GM18873 (cell line): ENCODE results near the gene SLC26A11.
"Not testable (repeated sequence)": the region's sequence is repeated elsewhere in the genome, so short reads cannot be mapped to it uniquely, and the experiment has no call there.

Source experiments
- ATAC-seq: cut with Tn5 transposase; IDR thresholded peaks from one replicate; pipeline ENCODE4 v1.9.1; 2021; ENCODE audit warnings: mild to moderate bottlenecking, moderate library complexity, moderate number of reproducible peaks; ENCODE audit not compliant: unreplicated experiment, low FRiP score

SLC26A11 gene

DNA sequence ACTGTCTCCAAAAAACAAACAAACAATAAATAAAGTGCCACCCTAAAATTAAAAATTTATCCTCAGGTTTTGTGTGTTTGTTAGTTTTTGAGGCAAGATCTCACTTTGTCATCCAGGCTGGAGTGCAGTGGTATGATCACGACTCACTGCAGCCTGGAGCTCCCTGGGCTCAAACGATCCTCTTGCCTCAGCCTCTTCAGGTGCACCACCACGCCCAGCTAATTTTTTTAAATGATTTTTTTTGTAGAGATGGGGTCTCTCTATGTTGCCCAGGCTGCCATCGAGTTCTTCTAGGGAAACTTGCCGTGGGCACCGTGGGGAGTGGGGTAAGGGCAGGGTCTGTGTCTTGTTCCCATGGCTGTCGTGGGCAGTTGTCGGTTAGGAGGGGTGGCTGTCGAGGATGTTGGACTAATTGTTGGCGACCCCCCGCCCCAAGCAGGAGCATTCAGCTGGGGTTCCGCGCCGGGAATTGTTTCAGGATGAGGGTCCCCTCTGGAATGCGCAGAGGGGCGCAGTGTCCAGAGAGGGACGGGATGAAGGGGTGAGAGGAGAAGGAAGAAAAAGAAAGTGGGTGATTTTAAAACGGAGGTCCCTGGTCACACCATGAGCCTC, 39.3 kb downstream of the SLC26A11 start:
- ATAC-seq, result no peak

DNA sequence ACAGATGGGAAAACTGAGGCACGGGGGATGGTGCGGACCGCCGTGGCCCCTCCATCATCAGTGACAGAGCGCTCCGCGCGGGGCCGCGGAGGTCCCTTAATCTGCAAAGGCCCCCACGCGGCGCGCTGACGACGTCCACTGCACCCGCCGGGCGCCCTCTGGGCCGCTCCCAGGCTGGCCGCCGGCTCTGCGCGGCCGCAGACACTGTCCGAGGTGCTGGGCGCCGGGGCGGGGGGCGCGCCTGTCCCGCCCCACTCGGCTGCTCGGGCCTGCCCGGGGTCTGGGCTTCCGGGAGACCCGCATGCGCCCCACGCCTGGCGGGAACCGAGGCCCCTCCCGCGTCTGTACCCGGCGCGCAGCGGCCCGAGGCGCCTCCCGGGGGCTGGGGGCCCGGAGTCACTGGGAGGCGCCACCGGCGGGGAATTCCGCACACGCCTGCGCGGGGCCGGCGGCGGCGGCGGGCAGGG, 39.9 kb downstream of the SLC26A11 start:
- no peak for ATAC-seq

DNA sequence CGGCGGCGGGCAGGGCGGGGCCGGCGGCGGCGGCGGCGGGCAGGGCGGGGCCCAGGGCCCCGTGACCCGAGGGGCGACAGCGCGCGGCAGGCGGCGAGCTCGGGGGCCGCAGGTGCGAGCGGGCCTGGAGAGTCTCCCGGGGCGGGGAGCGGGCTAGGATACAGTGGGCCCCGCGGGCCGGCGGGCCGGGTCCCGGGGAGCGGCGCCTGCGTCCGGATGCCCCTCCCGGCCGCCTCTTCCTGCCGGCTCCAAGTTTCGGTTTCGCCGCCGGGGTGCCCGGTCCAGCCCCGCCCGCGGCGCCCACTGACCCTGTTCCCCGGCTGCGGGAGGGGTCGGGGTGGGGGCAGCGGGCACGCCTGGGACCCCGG, 40.5 kb downstream of the SLC26A11 start, which contains the start of gene RNF213:
Gene RNF213 (plus strand): TSS at position 62 of the 368 bp plus-strand sequence. CDS start 2,830 bp downstream, outside the sequence.
- ATAC-seq, result no peak

DNA sequence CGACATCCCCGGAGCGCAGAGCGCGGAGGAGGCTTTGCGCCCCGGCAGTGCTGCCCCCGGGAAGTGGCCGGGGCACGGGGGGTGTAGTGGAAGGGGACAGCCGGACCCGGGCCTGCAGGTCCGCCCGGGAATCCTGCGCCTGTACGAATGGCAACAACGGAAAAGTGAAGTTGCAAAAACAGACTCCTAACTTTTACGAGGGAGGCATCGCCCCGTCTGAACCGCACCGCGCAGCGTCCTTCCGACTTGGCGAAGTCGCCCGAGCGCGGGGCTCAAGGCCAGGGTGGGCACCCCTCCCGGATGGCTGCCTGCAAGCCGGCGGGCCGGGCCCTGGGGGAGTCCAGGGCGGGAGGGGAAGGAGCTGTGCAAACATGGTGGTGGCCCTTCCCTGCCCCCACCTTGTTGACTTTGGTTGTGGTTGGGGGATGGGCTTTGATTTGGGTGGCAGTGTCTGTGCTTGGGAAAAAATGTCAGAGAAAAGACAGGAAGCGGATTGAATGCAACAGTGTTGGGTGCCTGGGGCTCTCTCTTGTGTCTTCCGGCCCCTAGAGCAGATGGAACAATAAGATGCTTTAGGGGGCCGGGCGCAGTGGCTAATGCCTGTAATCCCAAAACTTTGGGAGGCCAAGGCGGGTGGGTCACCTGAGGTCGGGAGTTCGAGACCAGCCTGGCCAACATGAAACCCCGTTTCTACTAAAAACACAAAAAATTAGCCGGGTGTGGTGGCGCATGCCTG, 41.1 kb downstream of the SLC26A11 start:
- ATAC-seq, result no peak

DNA sequence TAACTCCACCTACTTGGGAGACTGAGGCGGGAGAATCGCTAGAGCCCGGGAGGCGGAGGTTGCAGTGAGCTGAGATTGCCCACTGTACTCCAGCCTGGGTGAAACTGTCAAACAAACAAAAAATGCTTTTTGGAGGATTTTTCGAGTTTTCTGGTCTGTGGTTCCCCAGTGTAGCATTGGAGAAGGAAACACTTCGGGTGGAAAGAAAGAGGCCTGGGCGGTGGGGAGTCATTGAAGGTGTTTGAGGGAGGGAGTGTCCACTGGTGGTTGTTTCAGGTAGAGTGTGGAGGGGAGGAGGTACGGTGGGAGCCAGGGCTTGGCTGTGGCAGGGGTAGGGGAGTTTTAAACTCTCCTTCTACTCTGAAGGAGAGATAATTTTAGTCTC, 41.7 kb downstream of the SLC26A11 start:
- ATAC-seq, result no peak

DNA sequence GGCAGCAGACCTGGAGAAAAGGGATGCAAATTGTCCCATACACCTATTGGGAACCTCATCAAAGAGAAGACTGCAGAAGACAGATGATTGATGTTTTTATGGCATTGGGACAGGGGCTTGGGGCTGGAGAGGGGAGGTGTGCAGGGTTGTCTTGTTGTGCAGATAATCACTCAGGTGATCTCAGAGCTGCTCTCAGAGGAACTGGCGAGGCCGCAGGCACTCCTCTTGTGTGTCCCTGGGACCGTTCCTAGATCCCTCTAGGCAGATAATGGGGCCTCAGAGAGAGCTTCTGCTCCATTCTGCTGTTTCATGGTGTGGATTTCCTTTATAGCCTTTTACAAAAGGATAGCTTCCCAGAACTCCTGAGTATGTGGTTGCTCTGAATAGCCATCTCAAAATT, 42.1 kb downstream of the SLC26A11 start:
- ATAC-seq, result no peak

DNA sequence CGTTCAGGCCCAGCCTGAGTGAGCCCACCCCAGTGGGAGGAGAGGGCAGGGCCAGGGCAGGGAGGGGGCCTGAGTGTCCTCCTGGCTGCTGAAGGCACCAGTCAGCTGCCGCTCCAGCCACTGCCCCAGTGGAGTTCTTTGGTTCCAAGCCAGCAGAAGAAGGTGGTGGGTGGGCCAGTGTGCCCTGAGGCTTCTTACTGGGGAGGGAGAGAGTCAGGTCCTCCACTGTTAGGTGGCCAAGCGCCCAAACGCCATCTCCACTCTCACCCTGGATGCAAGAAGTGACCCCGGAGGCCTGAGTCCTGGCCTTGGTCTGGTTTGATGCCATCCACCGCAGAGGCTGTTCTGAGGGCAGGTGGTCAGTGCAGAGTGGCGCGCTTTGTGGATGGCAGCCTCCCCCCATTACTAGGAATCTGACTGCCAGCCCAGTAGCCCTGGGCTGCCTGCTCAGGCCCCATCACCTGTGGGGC, 42.6 kb downstream of the SLC26A11 start:
- ATAC-seq, result no peak

DNA sequence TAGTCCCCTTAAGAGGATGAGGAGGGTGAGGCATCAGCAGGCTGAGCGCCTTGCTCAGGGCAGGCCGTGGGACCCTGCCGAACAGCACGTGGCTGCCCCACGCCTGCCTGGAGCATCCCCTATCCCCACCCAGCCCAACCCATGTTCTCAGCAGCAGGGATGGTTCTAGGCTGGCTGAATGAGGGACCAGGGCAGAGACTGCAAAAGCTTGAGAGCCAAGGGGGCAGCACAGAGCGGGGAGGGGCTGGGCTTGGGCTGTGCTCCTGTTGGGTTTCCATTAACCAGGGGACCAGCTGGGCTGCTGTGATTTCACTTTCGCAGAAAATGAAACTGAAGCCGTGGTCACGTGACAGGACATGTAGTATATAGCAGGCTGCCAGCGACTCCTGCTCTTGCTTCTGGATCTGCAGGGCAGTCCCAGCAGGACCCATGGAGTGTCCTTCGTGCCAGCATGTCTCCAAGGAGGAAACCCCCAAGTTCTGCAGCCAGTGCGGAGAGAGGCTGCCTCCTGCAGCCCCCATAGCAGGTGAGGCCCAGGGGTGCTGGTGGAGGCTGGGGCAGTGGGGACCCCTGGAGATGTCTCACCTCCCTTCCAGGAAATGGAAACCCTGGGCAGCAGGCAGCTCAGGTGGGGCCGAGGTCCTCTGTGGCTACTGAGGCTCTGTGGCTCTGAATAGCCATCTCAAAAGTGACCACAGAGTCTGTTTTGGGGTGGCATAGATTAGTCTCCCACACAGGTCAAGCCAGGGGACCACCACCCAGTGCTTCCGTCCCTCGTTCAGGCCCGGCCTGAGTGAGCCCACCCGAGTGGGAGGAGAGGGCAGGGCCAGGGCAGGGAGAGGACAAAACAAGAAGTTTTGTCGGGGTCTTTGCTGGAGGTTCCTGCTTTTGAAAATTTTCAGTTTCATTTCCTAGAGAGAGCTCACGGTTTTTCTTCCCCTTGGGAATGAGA, 43.3 kb downstream of the SLC26A11 start:
- ATAC-seq, result no peak

DNA sequence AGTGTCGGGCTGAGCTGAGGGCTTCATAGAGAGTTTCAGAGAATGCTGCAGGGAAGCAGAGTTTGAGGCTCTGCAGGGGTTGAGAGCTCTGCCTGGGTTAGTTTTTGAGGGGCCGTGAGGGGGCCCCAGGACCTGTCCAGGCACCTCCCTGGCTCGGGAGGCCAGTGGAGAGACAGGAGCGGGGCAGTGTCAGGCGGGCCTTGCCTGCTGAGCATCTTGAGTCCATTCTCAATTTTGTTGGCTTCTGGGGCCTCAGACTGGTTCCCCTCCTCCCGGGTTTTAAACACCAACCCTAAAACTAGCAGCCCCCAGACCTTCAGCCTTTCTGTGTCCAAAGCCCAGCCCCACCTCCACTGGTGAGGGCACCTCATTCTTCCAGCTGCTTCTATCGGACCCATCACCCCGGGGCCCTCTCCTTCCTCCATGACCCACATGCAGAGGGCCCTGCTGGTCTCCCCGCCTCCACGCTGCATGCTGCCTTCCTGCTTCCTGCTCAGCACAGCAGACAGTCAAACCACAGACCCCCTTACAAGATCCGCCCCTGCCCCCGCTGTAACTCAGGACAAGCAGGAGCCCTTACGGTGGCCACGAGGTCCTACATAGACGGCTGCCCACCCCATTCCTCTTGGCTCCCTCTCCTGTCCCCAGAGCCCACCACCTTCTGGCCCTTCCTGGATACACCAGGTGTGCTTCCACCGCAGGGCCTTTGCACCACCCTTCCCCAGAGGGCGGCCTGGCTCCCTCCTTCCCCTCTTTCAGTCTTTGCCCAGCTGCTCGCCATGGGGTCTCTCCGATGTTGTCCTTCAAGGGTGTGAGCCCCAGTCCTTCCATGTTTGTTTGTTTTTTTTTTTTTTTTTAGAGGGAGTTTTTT, 44.2 kb downstream of the SLC26A11 start:
- ATAC-seq, result no peak

DNA sequence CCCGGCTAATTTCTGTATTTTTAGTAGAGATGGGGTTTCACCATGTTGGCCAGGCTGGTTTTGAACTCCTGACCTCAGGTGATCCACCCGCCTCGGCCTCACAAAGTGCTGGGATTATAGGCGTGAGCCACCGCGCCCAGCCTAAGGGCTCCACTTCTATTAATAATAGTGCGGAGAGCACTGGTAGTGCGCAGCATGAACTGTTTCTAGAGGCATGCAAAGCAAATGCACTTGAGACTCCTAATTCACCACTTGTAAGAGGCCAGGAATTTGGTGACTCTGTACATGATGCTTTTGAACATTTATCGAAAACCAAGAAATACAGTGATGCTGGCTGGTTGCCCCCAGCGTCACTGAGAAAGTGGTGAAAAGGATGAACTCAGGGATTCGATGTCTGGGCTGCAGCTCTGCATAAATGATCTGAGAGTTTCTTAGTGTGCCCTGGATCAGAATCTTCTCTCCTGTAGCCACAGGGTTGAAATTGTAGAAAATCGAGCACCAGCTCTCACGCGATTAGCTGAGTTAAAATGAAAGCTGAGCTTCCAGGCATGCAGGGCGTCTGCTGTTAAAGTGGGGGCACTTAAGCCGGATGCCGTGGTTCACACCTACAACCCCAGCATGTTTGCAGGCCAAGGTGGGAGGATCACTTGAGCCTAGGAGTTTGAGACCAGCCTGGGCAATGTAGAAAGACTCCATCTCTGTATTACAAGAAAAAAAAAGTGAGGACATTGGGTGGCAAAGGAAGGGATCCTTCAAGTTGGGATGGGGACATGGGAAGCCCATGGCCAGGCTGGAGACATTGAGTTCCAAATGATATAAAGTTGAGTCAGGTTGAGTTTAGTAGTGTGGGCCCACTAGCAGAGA, 45.2 kb downstream of the SLC26A11 start:
- ATAC-seq, result no peak

DNA sequence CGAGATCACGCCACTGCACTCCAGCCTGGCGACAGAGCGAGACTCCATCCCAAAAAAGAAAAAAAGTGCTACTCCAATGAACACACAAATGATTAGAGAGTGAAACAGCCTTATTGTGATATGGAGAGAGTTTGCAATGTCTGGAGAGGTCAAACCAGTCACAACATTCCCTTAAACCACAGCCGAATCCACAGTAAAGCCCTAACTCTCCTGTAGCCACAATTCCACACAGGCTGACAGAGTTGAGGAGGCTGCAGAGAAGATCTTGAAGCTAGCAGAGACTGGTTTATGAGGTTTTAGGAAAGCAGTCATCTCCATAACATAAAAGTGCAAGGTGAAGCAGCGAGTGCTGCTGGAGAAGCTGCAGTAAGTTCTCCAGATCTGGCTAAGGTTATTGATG, 47.2 kb downstream of the SLC26A11 start:
- ATAC-seq, result no peak

DNA sequence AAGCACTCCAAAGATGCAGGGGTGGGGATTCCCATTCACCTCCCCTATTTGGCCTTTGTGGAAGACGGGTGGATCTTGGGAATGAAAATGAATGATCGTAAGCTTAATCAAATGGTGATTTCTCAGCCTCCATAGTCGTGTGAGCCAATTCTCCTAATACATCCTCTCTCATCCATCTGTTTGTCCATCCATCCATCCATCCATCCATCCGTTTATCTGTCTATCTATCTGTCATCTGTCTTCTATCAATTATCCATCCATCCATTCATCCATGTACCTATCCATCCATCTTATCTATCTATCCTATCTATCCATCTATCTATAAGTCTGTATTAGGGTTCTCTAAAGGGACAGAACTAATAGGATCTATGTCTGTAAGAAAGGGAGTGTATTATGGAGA, 48.2 kb downstream of the SLC26A11 start:
- ATAC-seq, result no peak

DNA sequence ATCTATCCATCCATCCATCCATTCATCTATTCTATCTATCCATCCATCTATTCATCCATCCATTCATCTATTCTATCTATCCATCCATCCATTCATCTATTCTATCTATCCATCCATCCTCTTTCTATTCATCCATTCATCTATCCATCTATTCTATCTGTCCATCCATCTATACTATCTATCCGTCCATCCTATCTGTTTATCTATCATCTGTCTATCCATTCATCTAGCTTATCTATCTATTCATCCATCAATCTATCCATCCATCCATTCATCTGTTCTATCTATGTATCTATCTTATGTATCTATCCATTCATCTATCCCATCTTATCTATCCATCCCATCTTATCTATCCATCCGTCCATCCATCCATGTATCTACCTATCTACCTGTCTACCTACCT, 49.2 kb downstream of the SLC26A11 start:
- ATAC-seq, result no peak

DNA sequence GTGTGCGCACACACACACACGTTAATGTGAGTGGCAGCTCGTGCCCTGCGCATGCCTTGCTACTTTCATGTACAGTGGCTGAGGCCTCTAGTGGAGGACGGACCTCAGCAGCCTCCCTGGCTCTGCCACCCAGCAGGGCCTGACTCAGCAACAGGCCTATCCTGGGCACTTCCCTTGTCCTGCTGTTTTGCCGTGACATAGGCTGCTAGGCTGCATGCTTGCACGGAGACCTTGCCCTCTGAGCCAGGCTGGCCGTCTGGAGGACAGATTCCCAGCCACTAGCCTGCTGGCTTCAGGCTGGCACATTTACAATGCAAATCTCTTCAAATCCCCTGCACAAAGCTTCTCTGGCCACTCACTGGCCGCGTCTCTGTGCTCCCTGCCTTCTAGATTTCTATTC, 49.9 kb downstream of the SLC26A11 start:
- ATAC-seq, result no peak

DNA sequence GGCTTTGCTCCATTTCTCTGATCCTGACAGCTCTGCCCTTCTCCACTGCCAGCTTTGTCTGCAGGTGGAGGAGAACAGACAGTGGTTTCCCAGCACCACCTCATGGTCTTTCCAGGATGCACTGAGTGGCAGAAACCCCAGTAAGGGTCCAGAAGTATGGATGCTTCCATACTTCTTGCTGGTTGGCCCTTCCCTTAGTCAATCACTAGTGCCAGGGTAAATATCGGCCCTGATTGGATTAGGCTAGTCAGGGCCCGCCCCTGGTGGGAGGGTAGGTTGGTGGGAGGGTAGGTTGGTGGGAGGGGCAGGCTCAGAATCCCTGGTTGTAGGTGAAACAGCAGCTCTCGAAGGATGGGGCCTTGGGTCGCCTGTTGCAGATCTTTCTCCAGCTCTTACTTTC, 50.6 kb downstream of the SLC26A11 start:
- ATAC-seq, result no peak

DNA sequence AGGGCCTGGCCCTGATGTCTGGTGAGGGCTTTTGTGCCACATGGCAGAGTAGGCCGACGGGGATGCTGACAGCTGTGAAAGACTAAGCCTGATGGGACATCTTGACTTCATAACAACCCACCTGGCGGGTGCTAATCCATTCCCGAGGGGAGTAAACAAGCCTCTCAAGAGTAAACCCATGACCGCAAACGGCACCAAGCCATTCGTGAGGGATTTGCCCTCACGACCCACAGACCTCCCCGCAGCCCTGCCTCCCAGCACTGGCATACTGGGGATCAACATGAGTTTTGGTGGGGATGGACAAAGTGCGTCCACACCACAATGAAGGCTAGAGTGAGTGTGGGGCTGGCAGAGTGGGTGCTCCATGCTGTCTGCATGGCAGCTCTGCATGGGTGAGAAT, 52.1 kb downstream of the SLC26A11 start:
- ATAC-seq, result no peak

DNA sequence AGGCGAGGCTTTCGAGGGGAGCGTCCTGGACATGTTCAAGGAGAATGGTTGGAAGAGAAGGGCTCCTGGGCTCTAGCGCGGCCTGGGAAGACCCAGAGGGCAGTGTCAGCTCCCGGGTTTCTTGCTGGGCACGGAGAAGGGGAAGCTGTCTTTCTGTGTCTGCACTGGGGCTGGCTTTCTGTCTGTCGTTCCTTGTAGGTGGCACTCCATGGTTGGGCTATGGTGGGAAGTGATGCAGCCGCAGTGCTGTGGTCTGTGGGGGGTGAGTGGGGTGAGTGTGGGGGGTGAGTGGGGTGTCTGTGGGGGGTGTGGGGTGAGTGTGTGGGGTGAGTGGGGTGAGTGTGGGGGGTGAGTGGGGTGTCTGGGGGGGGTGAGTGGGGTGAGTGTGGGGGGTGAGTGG, 54.1 kb downstream of the SLC26A11 start:
- no peak for ATAC-seq

DNA sequence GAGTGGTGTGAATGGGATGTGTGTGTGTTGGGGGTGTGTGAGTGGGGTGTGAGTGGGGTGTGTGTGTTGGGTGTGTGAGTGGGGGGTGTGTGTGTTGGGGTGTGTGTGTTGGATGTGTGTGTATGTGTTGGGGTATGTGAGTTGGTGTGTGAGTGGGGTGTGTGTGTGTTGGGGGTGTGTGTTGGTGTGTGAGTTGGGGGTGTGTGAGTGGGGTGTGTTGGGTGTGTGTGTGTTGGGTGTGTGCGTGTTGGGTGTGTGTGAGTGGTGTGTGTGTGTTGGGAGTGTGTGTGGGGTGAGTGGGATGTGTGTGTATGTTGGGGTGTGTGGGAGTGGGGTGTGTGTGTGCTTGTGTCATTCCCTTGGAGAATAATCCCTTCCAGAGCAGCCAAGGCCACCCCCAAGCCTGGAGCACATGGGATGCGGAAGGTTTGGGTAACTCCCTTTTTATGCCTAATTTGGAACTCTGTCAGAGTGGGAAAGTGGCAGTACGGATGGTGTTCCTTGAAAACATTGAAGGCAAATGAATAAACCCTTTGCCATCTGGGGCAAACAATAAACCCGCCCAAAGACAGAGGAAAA, 54.7 kb downstream of the SLC26A11 start:
- ATAC-seq, result no peak

DNA sequence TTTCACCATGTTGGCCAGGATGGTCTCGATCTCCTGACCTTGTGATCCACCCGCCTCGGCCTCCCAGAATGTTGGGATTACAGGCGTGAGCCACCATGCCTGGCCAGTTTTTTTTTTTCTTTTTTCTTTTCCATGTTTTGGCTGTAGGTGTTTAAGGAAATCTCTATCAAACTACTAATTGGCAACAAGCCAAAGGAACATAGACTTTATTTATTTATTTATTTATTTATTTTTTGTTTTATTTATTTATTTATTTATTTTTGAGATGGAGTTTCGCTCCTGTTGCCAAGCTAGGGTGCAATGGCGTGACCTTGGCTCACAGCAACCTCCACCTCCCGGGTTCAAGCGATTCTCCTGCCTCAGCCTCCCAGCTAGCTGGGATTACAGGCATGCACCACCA, 55.6 kb downstream of the SLC26A11 start:
- ATAC-seq, result not testable (repeated sequence)
